Measurements from ENCODE around the gene CRTAC1. TPM values are rescaled to one million over a fixed set of nuclear protein-coding genes. Genes with fewer than 3 reads are reported as not detected.

CRTAC1 gene
- total and polyA plus RNA-seq, 2 experiments from 2014 or later, result 0.47 to 1.2 TPM

- Histone ChIP-seq H3F3A (replicated peaks; ENCODE audit: low read depth) (no peaks in the 10 kb centered on the region), H3K27ac (ENCODE audit: low read depth) (no peak overlapping the region), H3K4me3 (no peak overlapping the region), H3K36me3 (ENCODE audit: insufficient read depth) (no peaks in the 10 kb centered on the region), H2AFZ (no peak overlapping the region), H3K4me2 (no peak overlapping the region), H3K9me2 (ENCODE audit: insufficient read depth) (no peaks in the 10 kb centered on the region), H4K20me1 (replicated peaks; ENCODE audit: insufficient read depth) (peaks cover 4% of the 10 kb centered on the region; the same call in 1 of the 2 replicates), H3K4me1 (ENCODE audit: insufficient read depth) (no peaks in the 10 kb centered on the region), H3K27me3 (ENCODE audit: insufficient read depth) (peaks cover 6% of the 10 kb centered on the region; the same call in 1 of the 2 replicates), H3K79me2 (replicated peaks; ENCODE audit: insufficient read depth) (no peaks in the 10 kb centered on the region)
- DNase-seq (ENCODE audit: low spot score) (peak; percentile 92), ATAC-seq (peak; percentile 88)
- Mint-ChIP-seq H3K36me3 (ENCODE audit: low read depth) (no peaks in the 10 kb centered on the region), H3K4me3 (no peak overlapping the region), H3K9me3 (no peaks in the 10 kb centered on the region), H3K4me1 (peaks cover 3% of the 10 kb centered on the region), H3K27me3 (ENCODE audit: insufficient read depth, low read depth, poor library complexity) (peaks cover 5% of the 10 kb centered on the region), H3K27ac (no peak overlapping the region)
- TF ChIP-seq JUNB (IDR thresholded peaks at IDR 0.05; ENCODE audit: unreplicated experiment) (no peak), CTCF (conservative IDR thresholded peaks at IDR 0.05; ENCODE audit: low read depth in 2 of 2) (peak; percentile 85 to 92)
These were observed 15.5 kb upstream of the CRTAC1 start for GRCh38 chr10:98045785-98046389.

- Mint-ChIP-seq H3K4me1 (peaks cover 15% of the 10 kb centered on the region), H3K27ac (no peak overlapping the region), H3K36me3 (ENCODE audit: low read depth) (no peaks in the 10 kb centered on the region), H3K9me3 (no peaks in the 10 kb centered on the region), H3K4me3 (no peak overlapping the region), H3K27me3 (ENCODE audit: insufficient read depth, low read depth, poor library complexity) (peaks cover 11% of the 10 kb centered on the region)
- peak; percentile 89 for DNase-seq (ENCODE audit: low spot score)
- Histone ChIP-seq H3K27ac (ENCODE audit: low read depth) (no peak overlapping the region), H3K9me2 (ENCODE audit: insufficient read depth) (no peaks in the 10 kb centered on the region), H4K20me1 (replicated peaks; ENCODE audit: insufficient read depth) (no peaks in the 10 kb centered on the region; the same call in 1 of the 2 replicates), H3K27me3 (ENCODE audit: insufficient read depth) (peaks cover 40% of the 10 kb centered on the region), H3F3A (replicated peaks; ENCODE audit: low read depth) (no peaks in the 10 kb centered on the region), H3K4me2 (no peak overlapping the region), H3K36me3 (ENCODE audit: insufficient read depth) (no peaks in the 10 kb centered on the region), H3K4me1 (ENCODE audit: insufficient read depth) (peaks cover 6% of the 10 kb centered on the region; the same call in 1 of the 2 replicates), H3K79me2 (replicated peaks; ENCODE audit: insufficient read depth) (no peaks in the 10 kb centered on the region), H2AFZ (no peak overlapping the region), H3K4me3 (no peak overlapping the region)
- TF ChIP-seq REST (IDR thresholded peaks at IDR 0.05; ENCODE audit: unreplicated experiment) (peak; percentile 19), CTCF (conservative IDR thresholded peaks at IDR 0.05; ENCODE audit: low read depth in 2 of 2) (peak; percentile 88 to 91), CREB1 (CRISPR knock-in tag; IDR thresholded peaks at IDR 0.05; ENCODE audit: low read depth) (no peak)
- ATAC-seq, result peak; percentile 65
These were observed 11.1 kb upstream of the CRTAC1 start for GRCh38 chr10:98041352-98042043.

Measured in GM23338 (cell line).